Glomerular visceral epithelial cell (primary cell): ENCODE measurements around the gene CCDC187.

ENCODE experiments used
- DNase-seq: peaks from one replicate; pipeline ENCODE4 v3.0.0-alpha.2; 2016; ENCODE audit errors: extremely low spot score

CCDC187 gene

DNA sequence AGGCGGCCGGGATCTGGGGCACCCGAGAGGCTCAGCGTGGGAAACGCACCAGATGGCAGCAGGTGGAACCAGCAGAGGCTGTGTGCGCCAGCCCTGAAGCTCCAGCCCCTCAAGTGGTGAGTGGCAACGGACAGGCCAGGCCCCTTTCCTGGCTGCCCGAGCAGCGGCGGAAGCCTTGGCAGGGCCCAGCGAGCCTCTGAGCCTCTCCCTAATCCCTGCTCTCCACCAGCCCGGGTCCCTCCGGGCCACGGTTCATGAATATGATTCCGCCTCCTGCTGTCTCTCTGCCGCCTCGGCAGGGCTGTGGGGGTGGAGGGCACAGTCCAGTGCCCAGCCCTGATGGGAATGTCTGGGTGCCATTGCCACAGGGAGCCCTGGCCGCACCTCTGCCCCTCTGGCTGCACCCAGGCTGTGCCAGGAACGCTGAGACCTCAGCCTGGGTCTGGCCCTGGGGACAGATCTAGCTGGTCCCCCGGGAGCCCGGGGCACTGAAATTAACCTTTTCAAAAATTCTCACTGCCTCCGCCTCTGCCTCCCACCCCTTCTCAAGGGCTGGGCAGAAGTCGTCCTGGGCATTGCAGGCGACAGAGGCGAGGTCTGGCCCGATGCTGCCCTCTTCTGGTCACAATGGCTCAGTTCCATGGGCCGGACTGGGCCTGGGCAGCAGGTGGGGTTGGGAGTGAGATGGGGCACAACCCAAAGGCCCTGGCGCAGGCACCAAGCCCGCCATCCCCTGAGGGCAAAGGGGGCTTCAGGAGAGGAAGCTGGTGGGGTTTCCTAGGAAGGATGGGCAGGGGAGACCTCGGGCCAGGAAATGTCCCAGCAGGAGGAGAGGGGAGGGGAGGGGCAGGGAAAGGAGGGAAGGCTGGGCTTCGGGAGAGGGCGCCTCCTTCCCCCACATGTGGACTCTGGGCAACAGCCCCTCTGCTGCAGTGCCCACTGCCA is 20.3 kb downstream of the CCDC187 start:
- peak; percentile 76 for DNase-seq

DNA sequence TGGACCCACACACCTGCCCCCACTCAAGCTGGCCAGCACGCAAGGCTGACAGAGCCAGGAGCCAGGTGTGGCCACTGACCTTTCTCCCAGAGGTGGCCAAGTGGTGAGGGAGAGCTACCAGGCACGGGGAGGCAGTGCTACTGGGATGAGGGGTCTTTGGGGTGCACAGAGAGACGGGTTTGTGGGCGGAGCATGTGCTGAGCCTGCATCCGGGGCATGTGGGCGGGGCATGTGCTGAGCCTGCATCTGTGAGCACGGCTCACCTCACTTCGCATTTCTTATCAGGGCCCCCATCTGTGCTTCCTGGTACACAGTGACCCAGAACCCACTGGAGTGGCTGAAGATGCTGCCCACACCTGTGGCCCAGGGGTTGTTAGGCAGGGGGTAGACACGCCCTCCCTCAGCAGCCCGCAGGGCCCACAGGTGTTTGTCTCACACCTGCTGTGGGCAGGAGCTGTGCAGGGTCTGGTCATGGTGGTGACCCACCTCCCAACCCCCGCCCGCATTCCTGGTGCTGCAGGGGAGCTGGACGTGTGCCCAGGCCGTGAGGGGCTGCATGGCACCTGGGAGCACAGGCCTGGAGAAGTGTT is 21.5 kb downstream of the CCDC187 start:
- no peak for DNase-seq

DNA sequence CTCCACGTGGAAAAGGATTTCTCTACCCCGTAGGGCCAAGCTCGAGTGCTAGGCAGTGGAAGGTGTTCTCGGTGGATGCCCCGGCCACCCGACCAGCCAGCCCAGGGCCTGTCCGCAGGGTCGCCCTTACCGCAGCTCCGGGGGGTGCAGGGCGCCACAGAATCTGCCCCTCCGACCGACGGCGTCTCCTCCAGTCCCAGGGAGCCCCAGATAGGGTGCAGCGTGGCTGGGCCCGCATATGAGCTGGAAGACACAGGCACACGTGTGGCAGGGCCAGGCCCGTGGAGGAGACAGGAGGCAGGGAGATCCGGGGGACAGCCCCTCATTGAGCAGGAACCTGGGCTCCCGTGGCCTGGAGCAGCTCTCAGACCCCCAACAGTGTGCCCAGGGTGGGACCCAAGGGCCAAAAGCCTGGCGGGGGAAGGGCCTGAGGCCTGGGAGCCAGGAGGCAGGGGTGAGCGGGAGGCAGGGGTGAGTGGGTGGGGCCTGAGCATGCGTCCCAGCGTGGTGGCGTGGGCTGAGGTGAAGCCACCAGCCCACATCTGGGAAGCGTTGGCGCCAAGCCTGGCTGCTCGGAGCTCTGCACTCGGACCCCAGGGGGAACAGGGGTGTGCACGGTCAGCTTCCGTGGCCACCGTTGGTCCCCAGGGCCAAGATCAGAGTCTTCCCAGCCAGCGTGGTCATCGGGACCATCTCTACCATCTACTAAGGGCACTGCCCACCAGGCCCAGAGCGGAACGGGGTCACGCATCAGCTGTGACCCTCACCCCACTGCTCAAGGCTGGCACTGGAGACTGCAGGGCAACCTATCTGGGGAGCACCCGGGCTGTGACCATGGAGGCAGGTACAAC is 22.2 kb downstream of the CCDC187 start:
- no peak for DNase-seq

GRCh38 chr9:136280535-136281315 is 23.2 kb downstream of the CCDC187 start:
- no peak for DNase-seq

DNA sequence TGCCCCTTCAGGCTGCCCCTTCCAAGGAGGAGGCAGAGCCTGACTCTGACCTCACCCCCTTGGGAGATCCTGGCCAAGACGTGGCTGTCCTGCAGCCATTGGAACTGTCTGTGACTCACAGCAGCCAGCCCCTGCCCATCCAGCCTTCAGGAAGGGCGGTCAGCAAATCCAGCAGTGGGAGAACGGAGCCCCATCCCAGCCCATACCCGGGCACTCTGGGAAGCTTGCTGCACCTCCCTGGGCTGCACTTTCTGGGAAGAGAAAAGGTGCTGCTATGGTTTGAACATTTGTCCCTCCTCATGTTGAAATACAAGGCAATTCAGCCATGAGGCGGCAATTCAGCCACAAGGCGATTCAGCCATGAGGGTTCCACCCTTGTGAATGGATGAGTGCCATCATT is 24.4 kb downstream of the CCDC187 start:
- no peak for DNase-seq

DNA sequence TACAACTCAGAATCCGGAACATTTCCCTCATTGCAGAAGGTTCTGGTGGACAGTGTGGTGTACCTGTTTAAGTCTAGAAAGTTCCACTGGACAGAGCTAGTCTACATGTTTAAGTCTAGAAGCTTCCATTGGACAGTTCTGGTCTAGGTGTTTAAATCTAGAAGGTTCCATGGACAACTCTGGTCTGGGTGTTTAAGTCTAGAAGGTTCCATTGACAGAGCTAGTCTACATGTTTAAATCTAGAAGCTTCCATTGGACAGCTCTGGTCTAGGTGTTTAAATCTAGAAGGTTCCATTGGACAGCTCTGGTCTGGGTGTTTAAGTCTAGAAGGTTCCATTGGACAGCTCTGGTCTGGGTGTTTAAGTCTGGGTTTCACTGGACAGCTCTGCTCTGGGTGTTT is 25.0 kb downstream of the CCDC187 start:
- DNase-seq: no peak

DNA sequence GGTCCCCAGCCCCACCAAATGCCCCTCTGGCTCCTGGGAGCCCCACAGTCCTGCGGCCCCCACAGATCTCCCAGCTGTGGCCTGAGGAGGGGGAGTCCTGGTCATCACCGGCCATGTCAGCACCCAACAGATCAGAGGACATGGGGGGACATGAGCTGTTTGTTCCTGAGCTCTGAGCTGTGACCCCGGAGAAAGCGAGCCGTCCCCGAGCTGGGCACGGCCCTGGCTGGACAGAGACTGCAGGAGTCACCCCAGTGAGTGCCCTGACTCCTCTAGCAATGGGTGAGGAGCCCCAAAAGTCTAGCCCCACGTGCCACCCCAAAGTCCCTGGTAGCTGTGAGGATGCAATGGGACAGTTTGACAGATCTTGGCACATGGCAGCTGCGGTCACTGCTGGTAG is 25.7 kb downstream of the CCDC187 start:
- DNase-seq: no peak

DNA sequence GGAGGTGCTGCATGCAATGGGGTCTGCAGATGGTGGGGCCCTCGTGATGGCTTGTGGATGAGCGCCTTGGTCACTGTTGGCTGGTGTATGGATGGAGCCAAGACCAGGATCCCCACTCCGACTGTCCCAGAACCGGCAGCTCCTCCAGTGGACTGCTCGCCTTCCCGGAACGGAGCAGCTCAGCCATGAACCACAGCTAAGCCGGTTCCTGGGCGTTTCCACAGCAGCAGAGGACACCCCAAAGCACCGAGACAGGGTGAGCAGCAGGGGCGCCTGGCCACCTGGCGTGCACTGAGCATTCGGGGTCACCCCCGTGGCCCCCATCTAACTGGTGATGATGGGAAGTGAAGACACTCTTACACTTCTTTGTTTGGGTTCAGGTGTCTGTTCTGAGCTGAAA is 26.1 kb downstream of the CCDC187 start:
- DNase-seq: no peak

GRCh38 chr9:136276716-136277115 is 27.2 kb downstream of the CCDC187 start:
- DNase-seq: no peak

- no peak for DNase-seq
These were observed 28.1 kb downstream of the CCDC187 start for GRCh38 chr9:136275655-136276429.

- no peak for DNase-seq
These were observed 28.9 kb downstream of the CCDC187 start for GRCh38 chr9:136274786-136275654.

GRCh38 chr9:136273921-136274785 is 29.7 kb downstream of the CCDC187 start:
- no peak for DNase-seq

DNA sequence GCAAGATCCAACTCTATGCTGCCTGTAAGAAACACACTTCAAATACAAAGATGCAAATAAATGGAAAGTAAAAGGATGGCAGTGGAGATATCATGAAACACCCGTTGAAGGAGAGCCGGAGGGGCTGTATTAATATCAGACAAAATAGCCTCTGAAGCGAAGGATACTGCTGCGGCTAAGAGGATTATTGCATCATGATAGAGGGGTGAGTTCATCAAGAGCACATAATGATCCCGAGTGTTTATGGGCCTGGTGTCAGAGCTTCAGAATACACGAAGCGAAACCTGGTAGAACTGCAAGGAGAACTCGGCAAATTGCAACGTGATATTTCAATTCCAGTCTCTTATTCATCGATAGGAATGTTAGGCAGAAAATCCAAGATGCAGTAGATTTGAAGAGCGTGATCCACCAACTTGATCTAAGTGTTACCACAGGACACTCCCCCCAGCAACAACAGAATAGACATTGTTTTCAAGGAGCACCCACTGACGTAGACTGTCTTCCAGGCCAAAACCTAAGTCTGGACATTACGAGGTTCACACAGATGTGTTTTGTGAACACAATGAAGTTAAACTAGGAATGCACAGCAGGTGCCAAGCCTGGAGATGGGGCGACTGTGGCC is 30.5 kb downstream of the CCDC187 start:
- no peak for DNase-seq

DNA sequence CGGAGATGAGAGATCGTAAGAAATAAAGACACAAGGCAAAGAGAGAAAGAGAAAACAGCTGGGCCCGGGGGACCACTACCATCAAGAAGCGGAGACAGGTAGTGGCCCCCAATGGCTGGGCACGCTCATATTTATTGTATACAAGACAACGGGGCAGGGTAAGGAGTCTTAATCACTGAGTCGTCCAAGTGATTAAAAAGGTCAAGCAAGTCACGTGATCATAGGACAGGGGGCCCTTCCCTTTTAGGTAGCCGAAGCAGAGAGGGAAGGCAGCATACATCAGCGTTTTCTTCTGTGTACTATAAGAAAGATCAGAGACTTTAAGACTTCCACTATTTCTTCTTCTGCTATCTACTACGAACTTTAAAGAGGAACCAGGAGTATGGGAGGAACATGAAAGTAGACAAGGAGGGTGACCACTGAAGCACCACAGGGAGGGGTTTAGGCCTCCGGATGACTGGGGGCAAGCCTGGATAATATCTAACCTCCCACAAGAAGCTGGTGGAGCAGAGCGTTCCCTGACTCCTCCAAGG is 33.7 kb downstream of the CCDC187 start:
- DNase-seq: no peak

DNA sequence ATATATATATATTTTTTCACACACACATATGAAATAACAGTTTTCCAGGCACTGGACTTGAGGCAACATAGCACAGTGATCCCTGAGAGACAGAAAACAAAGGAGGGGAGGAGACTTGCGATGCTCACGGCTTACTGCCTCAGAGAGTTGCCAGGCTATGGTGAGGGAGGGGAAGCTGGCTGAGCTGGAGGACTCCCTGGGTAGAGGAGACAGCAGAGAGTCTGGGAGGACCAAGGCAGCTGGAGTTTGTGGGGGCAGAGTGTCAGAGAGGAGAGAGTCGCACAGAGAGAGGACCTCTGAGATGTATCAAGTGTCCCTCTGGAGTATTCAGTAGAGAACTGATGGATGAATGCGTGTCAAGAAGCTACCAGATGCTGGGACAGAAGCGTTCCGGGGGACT is 35.2 kb downstream of the CCDC187 start:
- DNase-seq: no peak

GRCh38 chr9:136268318-136268717 is 35.6 kb downstream of the CCDC187 start:
- DNase-seq: peak; percentile 25

DNA sequence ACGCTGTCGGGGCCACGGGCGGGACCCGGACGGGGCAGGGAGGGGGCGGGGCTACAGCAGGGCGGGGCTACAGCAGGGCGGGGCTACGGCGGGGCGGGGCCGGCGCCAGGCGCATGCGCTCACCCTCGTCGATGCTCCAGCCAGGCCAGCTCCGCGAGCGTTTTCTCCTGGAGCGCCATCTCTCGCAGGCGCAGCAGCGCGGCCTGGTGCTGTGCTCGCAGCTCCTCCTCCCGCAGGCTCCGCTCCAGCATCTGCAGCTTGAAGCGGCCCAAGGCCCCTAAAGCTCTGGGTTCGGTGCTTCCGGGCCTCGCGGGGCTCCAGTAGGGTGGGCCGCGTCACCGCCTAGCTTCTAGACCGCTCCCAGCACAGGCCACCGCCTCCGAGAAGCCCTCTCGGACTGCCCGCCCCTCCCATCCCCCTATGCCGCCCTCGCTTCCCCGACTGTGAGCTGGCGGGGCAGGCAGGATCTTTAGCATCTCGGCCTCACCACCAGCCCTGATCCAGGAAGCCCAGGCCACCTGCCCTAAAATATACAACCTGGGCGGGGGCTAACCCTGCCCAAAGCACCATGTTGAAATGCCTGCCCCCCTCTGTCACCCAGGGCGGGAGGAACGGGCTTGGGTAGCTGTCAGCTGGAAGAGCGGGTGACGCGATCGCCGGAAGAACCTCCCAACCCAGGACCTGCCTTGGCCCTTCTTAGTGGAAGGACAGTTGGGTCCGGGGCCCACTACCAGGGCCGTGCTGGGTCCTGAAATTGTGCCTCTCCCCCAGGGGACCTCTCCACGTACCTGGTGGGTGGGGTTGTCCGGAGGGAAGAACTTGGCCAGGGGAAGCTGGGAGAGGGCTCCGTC is 36.4 kb downstream of the CCDC187 start:
- peak; percentile 82 for DNase-seq
